ENCODE data around the gene SYNM. TPM values are rescaled to one million over a fixed set of nuclear protein-coding genes. Genes with fewer than 3 reads are reported as not detected.
A peak's percentile ranks its signal among the peaks of the same experiment; 100 is the strongest.

Gene SYNM
- total RNA-seq, 1 donor from 2014 or later = 9.0 TPM

- FAIRE-seq (no peak), DNase-seq (ENCODE audit: low spot score in 2 of 2) (no peak)
Measured at GRCh38 chr15:99165020-99165790, 60.3 kb downstream of the SYNM start.

GRCh38 chr15:99165956-99166689 is 61.2 kb downstream of the SYNM start:
- no peak for FAIRE-seq
- no peak for DNase-seq (ENCODE audit: low spot score in 2 of 2)

DNA sequence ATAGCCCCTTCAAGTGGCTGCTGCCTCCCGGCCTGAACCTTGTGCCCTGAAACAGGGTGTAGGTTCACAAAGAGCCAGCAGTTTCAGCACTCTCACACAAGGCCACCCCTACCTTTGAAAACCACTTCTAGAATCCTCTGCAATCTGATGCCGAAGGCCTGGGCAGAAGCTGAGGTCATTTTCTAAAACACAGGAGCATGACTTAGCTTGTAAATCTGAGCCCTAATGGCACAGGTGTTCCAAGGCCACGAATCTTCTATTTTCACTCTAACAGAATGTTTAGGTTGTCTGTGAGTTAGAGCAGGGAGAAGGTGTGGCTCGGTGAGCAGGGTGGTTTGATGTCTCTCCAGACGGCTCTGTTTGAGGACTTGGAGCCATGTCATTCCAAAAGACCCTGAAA is 62.3 kb downstream of the SYNM start:
- no peak for DNase-seq (ENCODE audit: low spot score in 2 of 2)
- no peak for FAIRE-seq

- FAIRE-seq (no peak), DNase-seq (ENCODE audit: low spot score in 2 of 2) (no peak)
Measured at GRCh38 chr15:99167640-99168039, 62.8 kb downstream of the SYNM start.

DNA sequence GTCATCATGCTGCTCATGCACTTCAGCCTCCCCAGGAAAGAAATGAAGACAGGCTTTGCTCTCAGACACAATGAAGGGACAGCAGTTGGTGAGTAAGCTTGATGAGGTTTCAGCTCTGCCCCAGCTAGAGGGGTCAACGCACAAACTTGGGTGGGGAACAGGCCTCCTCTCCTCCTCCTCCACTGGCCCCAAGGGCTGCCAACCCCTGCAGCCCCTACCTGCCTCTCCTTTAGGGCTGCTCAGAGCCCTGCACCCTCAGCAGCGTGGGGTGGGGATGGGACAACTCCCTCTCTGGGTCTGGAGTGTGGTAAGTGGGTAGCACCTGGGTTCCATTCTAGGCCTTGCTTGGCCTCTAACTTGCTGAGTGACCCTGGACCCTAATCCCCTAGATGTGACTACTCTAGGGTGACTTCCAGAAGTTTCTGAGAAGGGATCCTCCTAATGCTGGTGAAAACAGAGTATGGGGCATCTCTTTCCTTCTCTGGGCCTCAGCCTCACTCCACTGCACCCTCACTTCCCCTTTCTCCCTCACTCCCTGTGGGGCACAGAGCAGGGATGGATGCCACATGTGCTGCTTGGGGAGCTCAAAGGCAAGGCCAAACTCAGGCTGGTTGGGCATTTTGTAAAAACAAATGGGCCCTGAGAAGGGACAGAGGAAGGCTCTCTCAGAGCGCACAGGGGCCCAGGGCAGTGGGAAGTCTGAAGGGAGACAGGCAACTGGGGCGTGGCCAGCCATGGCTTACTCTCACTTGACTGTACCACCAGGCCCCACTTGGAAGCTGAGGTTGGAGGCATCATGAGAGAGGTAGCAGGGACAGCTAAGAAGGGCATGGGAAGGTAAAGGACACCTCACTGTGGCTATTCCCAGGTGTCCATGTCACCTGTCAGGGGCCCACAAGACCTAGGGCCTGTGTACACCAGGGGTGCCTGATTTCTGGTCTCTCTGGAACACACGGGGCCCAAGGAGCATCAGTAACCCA is 64.0 kb downstream of the SYNM start:
- FAIRE-seq = no peak
- no peak for DNase-seq (ENCODE audit: low spot score in 2 of 2)

GRCh38 chr15:99169769-99170311 is 65.0 kb downstream of the SYNM start:
- FAIRE-seq = no peak

DNA sequence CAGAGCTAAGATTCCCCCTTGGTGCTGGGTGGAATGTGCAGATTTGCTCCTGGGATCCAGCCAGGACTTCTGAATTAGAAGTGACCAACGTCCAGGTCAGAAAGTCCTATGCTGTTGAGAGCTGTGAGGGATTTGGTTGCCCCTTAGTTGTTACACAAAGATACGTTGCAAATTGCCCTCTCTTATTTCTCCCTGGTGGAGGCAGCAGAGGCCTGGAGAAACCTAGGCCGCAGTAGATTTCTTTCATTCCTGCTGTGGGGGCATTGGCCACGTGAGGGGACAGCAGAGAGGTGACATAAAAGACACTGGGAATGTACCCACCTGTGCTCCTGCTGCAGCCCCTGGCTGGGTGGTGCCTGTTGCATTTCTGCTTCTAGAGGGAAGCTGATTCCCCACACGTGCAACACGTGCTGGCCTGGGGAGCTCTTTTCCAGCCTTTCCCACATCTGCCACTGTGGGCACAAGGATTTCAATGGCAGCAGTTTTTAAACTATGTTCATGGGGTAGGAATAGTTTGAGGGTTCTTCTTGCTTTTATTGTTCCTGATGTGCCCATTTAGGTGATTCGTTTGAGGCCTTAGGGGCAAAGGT is 65.7 kb downstream of the SYNM start:
- DNase-seq (ENCODE audit: low spot score in 2 of 2) = no peak
- FAIRE-seq = no peak

More at GRCh38 chr15:99169769-99170311, 65.0 kb downstream of the SYNM start:
- no peak for DNase-seq (ENCODE audit: low spot score in 2 of 2)

DNA sequence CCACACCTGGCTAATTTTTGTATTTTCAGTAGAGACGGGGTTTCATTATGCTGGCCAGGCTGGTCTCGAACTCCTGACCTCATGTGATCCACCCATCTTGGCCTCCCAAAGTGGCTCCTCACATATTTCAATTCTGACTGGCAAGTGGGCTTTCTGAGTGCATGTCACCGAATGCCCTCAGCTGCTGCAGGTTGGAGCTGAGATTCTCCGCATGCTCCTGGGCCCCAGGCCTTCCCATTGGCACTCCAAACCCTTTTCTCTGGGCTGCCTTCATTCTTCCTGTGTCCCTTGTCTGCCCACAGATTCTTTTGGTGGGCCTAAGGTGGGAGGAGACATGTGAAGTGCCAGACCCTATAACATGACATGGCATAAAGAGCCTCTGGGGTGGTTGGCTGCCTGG is 67.3 kb downstream of the SYNM start:
- DNase-seq (ENCODE audit: low spot score in 2 of 2) (no peak), FAIRE-seq (no peak)

DNA sequence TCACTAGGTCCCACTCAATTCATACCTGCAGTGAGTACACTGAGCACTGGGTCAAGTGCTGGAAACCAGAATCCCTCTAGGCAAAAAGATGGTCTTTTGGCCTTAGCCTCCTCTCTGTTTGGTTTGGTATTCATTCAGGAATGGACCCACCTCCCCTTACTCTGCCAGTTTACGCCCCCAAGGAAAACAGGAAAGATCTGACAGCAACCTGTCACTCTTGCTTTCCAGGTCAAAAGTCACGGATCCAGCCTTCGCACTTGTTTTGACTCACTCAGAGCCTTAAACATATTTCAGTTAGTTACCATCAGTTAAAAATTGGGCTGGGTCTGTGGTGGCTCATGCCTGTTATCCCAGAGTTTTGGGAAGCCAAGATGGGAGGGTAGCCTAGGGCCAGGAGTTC is 68.1 kb downstream of the SYNM start:
- no peak for FAIRE-seq
- no peak for DNase-seq (ENCODE audit: low spot score in 2 of 2)

- no peak for DNase-seq (ENCODE audit: low spot score in 2 of 2)
- no peak for FAIRE-seq
Measured at GRCh38 chr15:99174567-99175395, 69.9 kb downstream of the SYNM start.

- FAIRE-seq (no peak), DNase-seq (ENCODE audit: low spot score in 2 of 2) (no peak)
Measured at GRCh38 chr15:99176757-99177156, 71.9 kb downstream of the SYNM start.

- DNase-seq (ENCODE audit: low spot score in 2 of 2) (no peak), FAIRE-seq (peak; percentile 10)
Measured at GRCh38 chr15:99177679-99178078, 72.8 kb downstream of the SYNM start.

GRCh38 chr15:99180086-99180963 is 75.4 kb downstream of the SYNM start:
- no peak for DNase-seq (ENCODE audit: low spot score in 2 of 2)
- no peak for FAIRE-seq

GRCh38 chr15:99180964-99181306 is 76.1 kb downstream of the SYNM start:
- FAIRE-seq (no peak), DNase-seq (ENCODE audit: low spot score in 2 of 2) (no peak)

DNA sequence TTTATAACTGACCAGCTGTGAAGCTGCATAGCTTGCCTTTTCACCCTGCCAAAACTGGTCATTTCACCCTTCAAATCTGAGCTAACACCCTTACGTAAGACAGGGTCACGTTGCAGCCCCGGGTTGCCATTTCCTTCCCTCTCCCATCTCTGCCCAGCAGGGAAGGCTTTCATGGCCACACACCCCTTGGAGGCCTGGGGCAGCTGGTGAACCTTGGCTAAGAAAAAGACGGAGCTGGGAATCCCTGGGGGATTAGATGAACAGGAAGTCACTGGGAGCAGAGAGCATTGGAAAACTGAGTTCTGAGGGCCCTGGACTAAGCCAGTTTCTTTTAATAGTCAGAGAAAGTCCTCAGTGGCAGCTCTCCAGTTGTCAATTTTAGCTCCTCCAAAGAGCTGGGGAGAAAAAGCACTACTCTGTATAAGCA is 76.7 kb downstream of the SYNM start:
- DNase-seq (ENCODE audit: low spot score in 2 of 2) (no peak), FAIRE-seq (no peak)

DNA sequence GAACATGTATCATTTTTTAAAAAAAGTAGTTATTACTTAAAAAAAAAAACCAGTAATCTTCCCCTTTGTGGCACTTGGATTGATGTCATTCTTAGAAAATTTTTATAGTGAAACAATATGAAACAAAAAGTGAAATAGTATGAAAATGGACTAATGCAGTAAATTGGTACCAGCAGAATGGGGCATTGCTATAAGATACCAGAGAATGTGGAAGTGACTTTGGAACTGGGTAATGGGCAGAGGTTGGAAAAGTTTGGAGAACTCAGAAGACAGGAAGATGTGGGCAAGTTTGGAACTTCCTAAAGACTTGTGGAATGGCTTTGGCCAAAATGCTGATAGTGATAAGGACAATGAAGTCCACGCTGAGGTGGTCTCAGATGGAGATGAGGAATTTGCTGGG is 77.9 kb downstream of the SYNM start:
- no peak for FAIRE-seq
- no peak for DNase-seq (ENCODE audit: low spot score in 2 of 2)
